C1 segment of cervical spinal cord (tissue), 14 donors: ENCODE data around the gene C12orf56.
"Not testable (repeated sequence)": the region's sequence is repeated elsewhere in the genome, so short reads cannot be mapped to it uniquely, and the experiment has no call there.

Experiments
- DNase-seq, 14 donors: peaks; one replicate each; lab custom pipeline; 2025; lab: John Stamatoyannopoulos, UW

The C12orf56 gene

GRCh38 chr12:64304571-64304970 lies 86.0 kb downstream of the C12orf56 start:
- DNase-seq, result no peak

- no peak for DNase-seq
Observed at GRCh38 chr12:64299628-64300027, 90.9 kb downstream of the C12orf56 start.

GRCh38 chr12:64296301-64296700 lies 94.3 kb downstream of the C12orf56 start:
- no peak for DNase-seq

- no peak for DNase-seq
Observed at GRCh38 chr12:64293654-64294364, 96.7 kb downstream of the C12orf56 start.

GRCh38 chr12:64293174-64293573 lies 97.4 kb downstream of the C12orf56 start:
- DNase-seq, result not testable (repeated sequence)

GRCh38 chr12:64286521-64286920 lies 104.0 kb downstream of the C12orf56 start:
- no peak for DNase-seq

GRCh38 chr12:64284256-64284655 lies 106.3 kb downstream of the C12orf56 start:
- DNase-seq, result no peak

GRCh38 chr12:64278421-64278820 lies 112.1 kb downstream of the C12orf56 start:
- no peak for DNase-seq

- peak in 3 of 14 donors; percentile 9 to 40 (median 32) for DNase-seq
Observed at GRCh38 chr12:64273527-64274403, 116.8 kb downstream of the C12orf56 start.

- DNase-seq, result no peak
Observed at GRCh38 chr12:64270411-64270810, 120.1 kb downstream of the C12orf56 start.

GRCh38 chr12:64269161-64269560 lies 121.4 kb downstream of the C12orf56 start:
- DNase-seq, result no peak

- no peak for DNase-seq
Observed at GRCh38 chr12:64268409-64268808, 122.1 kb downstream of the C12orf56 start.

GRCh38 chr12:64265839-64266238 lies 124.7 kb downstream of the C12orf56 start:
- DNase-seq, result no peak

GRCh38 chr12:64261813-64262212 lies 128.7 kb downstream of the C12orf56 start:
- DNase-seq, result no peak

GRCh38 chr12:64258576-64258975 lies 132.0 kb downstream of the C12orf56 start:
- DNase-seq, result no peak

GRCh38 chr12:64256166-64256800 lies 134.3 kb downstream of the C12orf56 start:
- DNase-seq, result peak in 2 of 14 donors; percentile 16 to 25

- DNase-seq, result no peak
Observed at GRCh38 chr12:64255249-64255648, 135.3 kb downstream of the C12orf56 start.

GRCh38 chr12:64253356-64253755 lies 137.2 kb downstream of the C12orf56 start:
- DNase-seq, result no peak

- DNase-seq, result no peak
Observed at GRCh38 chr12:64252681-64253080, 137.9 kb downstream of the C12orf56 start.

- DNase-seq, result no peak
Observed at GRCh38 chr12:64243809-64244208, 146.7 kb downstream of the C12orf56 start.

GRCh38 chr12:64240781-64241180 lies 149.8 kb downstream of the C12orf56 start:
- no peak for DNase-seq

GRCh38 chr12:64237382-64237781 lies 153.2 kb downstream of the C12orf56 start:
- DNase-seq, result no peak
